GM23338 (cell line): ENCODE measurements around the gene XG. TPM values are rescaled to one million over a fixed set of nuclear protein-coding genes. Genes with fewer than 3 reads are reported as not detected.

ENCODE experiments used
- ATAC-seq: fragments of 200-7000 bp; cut with Tn5 transposase; 3 replicates; pipeline ENCODE4 v1.9.1; 2020
- DNase-seq: peaks from one replicate; pipeline ENCODE4 v3.0.0-alpha.2; 2015; ENCODE audit warnings: low spot score
- H2AFZ ChIP-seq: fragments of 200-600 bp; sonication (generic); 2 replicates; pipeline ENCODE4 v1.8.0; 2016; ENCODE audit warnings: antibody characterized with exemption, mild to moderate bottlenecking, moderate library complexity
- H3F3A ChIP-seq: fragments of 200-600 bp; sonication (generic); replicated peaks from 2 replicates; pipeline ENCODE4 v1.8.0; 2017; ENCODE audit warnings: antibody characterized with exemption, mixed run types, low read depth
- H3K27ac ChIP-seq: fragments of 200-600 bp; sonication (generic); 2 replicates; pipeline ENCODE4 v1.6.1; 2016; ENCODE audit warnings: low read depth
- H3K27me3 ChIP-seq: fragments of 200-600 bp; sonication (generic); 2 replicates; pipeline ENCODE4 v1.8.0; 2016; ENCODE audit warnings: mild to moderate bottlenecking, mixed run types, moderate library complexity; ENCODE audit not compliant: insufficient read depth
- H3K36me3 ChIP-seq: fragments of 200-600 bp; sonication (generic); 2 replicates; pipeline ENCODE4 v1.8.0; 2016; ENCODE audit warnings: mild to moderate bottlenecking; ENCODE audit not compliant: insufficient read depth
- H3K4me1 ChIP-seq: fragments of 200-600 bp; sonication (generic); 2 replicates; pipeline ENCODE4 v1.8.0; 2016; ENCODE audit warnings: mild to moderate bottlenecking, moderate library complexity; ENCODE audit not compliant: insufficient read depth
- H3K4me2 ChIP-seq: fragments of 200-600 bp; sonication (generic); 2 replicates; pipeline ENCODE4 v1.7.1; 2017; ENCODE audit warnings: mixed run types
- H3K4me3 ChIP-seq: fragments of 200-600 bp; sonication (generic); 2 replicates; pipeline ENCODE4 v1.6.1; 2016; ENCODE audit warnings: mixed run types
- H3K79me2 ChIP-seq: fragments of 200-600 bp; sonication (generic); replicated peaks from 2 replicates; pipeline ENCODE4 v1.8.0; 2017; ENCODE audit warnings: mild to moderate bottlenecking; ENCODE audit not compliant: insufficient read depth
- H3K9me2 ChIP-seq: fragments of 200-600 bp; sonication (generic); 2 replicates; pipeline ENCODE4 v1.8.0; 2017; ENCODE audit not compliant: insufficient read depth
- H4K20me1 ChIP-seq: fragments of 200-600 bp; sonication (generic); replicated peaks from 2 replicates; pipeline ENCODE4 v1.8.0; 2017; ENCODE audit warnings: mild to moderate bottlenecking; ENCODE audit not compliant: insufficient read depth
- H3K27ac Mint-ChIP-seq: 2 replicates; pipeline ENCODE4 v1.8.0; 2020; ENCODE audit warnings: inconsistent platforms, mild to moderate bottlenecking, moderate library complexity, mixed read lengths
- H3K27me3 Mint-ChIP-seq: 3 replicates; pipeline ENCODE4 v1.8.0; 2022; ENCODE audit warnings: low read depth, mild to moderate bottlenecking, moderate library complexity, mixed read lengths, inconsistent platforms; ENCODE audit not compliant: insufficient read depth, poor library complexity
- H3K36me3 Mint-ChIP-seq: 3 replicates; pipeline ENCODE4 v1.8.0; 2021; ENCODE audit warnings: low read depth, mild to moderate bottlenecking, inconsistent platforms, moderate library complexity, mixed read lengths
- H3K4me1 Mint-ChIP-seq: 3 replicates; pipeline ENCODE4 v1.8.0; 2020; ENCODE audit warnings: mild to moderate bottlenecking, inconsistent platforms, mixed read lengths
- H3K4me3 Mint-ChIP-seq: 3 replicates; pipeline ENCODE4 v1.8.0; 2021; ENCODE audit warnings: moderate library complexity, mild to moderate bottlenecking, inconsistent platforms, mixed read lengths
- H3K9me3 Mint-ChIP-seq: 3 replicates; pipeline ENCODE4 v1.8.0; 2020; ENCODE audit warnings: moderate library complexity, mild to moderate bottlenecking, inconsistent platforms, mixed read lengths
- CREB1 ChIP-seq: fragments of 250-450 bp; sonication (Bioruptor Pico); IDR thresholded peaks from 2 replicates; pipeline ENCODE4 v1.5.0; 2020; ENCODE audit warnings: low read depth, mild to moderate bottlenecking, moderate library complexity
- EZH2 ChIP-seq: fragments of 200-600 bp; sonication (generic); IDR thresholded peaks from one replicate; pipeline ENCODE4 v1.8.0; 2017; ENCODE audit warnings: antibody characterized with exemption, mild to moderate bottlenecking, low read depth; ENCODE audit not compliant: unreplicated experiment
- EZH2phosphoT487 ChIP-seq: fragments of 200-600 bp; sonication (generic); IDR thresholded peaks from one replicate; pipeline ENCODE4 v1.8.1; 2018; ENCODE audit warnings: antibody characterized with exemption; ENCODE audit not compliant: unreplicated experiment
- JUNB ChIP-seq: IDR thresholded peaks from one replicate; pipeline ENCODE4 v1.6.1; 2016; ENCODE audit warnings: antibody characterized with exemption; ENCODE audit not compliant: unreplicated experiment
- NANOG ChIP-seq: IDR thresholded peaks from 2 replicates; pipeline ENCODE4 v1.6.1; 2016; ENCODE audit warnings: antibody characterized with exemption, borderline replicate concordance
- STAT1 ChIP-seq: IDR thresholded peaks from one replicate; pipeline ENCODE4 v1.6.1; 2016; ENCODE audit warnings: antibody characterized with exemption; ENCODE audit not compliant: unreplicated experiment
- ZNF331 ChIP-seq: fragments of 250-450 bp; sonication (Bioruptor Pico); IDR thresholded peaks from 2 replicates; pipeline ENCODE4 v1.5.0; 2020; ENCODE audit warnings: low read depth, mild to moderate bottlenecking, moderate library complexity
- ZNF462 ChIP-seq: fragments of 250-450 bp; sonication (Bioruptor Pico); IDR thresholded peaks from 2 replicates; pipeline ENCODE4 v1.5.0; 2020; ENCODE audit warnings: mild to moderate bottlenecking, moderate library complexity
- polyA plus RNA-seq: library from polyadenylated mRNA; unstranded; fragments of >200 nt; fragmentation: Nextera tagmentation; extraction: Ambion mirVana; gene quantifications from 2 replicates; pipeline ENCODE4 v1.2.1, GENCODE V29; 2016
- total RNA-seq: library from RNA; depleted of rRNA; stranded (reverse); fragments of >200 nt; shearing (Covaris generic); gene quantifications from 2 replicates; pipeline ENCODE4 v1.2.3, GENCODE V29; 2014
- TF ChIP-seq, protein P1 (sequence below), 2 experiments: fragments of 200-600 bp in 1 of 2; sonication (generic) in 1 of 2; conservative IDR thresholded peaks; 2 replicates each; pipeline versions ENCODE4 v1.5.1 to v1.6.1; 2016 to 2017; ENCODE audit warnings: antibody characterized with exemption in 2 of 2, low read depth in 2 of 2, mild to moderate bottlenecking in 2 of 2, moderate library complexity in 1 of 2
- TF ChIP-seq, protein P2 (sequence below): IDR thresholded peaks from one replicate; pipeline ENCODE4 v1.6.1; 2018; ENCODE audit warnings: antibody characterized with exemption; ENCODE audit not compliant: unreplicated experiment

The XG gene
- total and polyA plus RNA-seq, 2 experiments from 2014 or later: 0.28 to 0.60 TPM

DNA sequence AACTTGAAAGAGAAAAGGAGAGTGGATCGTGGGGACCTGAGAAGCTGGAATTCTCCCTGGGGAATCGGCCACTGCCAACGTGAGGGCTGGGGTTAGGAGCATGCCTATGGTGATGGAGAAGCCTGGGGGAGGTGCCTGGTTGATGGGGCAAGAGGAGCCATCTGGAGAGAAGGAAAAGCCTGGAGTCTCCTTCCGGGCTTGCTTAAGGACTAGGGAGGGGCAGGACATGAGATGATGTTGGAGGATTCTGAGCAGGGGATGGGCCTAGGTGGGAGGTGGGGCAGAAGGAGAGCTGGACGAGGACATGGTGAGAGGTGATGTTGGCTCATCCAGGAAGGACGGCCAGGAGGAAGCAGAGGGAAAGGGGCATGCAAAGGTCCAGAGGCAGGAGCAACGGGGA is 41.9 kb downstream of the XG start (continued):
- TF ChIP-seq, protein P1, sequence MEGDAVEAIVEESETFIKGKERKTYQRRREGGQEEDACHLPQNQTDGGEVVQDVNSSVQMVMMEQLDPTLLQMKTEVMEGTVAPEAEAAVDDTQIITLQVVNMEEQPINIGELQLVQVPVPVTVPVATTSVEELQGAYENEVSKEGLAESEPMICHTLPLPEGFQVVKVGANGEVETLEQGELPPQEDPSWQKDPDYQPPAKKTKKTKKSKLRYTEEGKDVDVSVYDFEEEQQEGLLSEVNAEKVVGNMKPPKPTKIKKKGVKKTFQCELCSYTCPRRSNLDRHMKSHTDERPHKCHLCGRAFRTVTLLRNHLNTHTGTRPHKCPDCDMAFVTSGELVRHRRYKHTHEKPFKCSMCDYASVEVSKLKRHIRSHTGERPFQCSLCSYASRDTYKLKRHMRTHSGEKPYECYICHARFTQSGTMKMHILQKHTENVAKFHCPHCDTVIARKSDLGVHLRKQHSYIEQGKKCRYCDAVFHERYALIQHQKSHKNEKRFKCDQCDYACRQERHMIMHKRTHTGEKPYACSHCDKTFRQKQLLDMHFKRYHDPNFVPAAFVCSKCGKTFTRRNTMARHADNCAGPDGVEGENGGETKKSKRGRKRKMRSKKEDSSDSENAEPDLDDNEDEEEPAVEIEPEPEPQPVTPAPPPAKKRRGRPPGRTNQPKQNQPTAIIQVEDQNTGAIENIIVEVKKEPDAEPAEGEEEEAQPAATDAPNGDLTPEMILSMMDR (conservative IDR thresholded peaks at IDR 0.05; ENCODE audit: low read depth in 2 of 2): no peak
- TF ChIP-seq CREB1: no peak
- no peak for TF ChIP-seq STAT1
- TF ChIP-seq ZNF462 (CRISPR knock-in tag): no peak
- TF ChIP-seq ZNF331 (CRISPR knock-in tag): no peak
- TF ChIP-seq EZH2: no peak

DNA sequence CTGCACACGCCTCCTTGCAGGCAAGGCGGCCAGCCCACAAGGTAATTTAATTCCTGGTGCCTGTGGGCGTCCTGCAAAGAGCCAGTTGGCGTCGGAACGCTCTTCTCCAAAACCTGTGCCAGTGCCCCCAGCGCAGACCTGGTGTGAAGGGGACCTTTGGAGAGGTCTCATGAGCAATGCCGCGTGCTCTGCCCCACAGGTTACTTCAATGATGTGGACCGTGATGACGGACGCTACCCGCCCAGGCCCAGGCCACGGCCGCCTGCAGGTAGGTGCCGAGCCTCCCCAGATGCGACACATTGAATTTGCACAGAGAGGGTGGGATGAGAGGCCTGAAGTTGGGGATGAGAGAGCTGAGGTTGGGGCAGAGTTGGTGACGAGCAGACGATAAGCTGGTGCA is 42.5 kb downstream of the XG start:
- H3K4me1 Mint-ChIP-seq: peaks cover 33% of the 10 kb centered on the region
- H3K27me3 Mint-ChIP-seq: peaks cover 7% of the 10 kb centered on the region
- Histone ChIP-seq H2AFZ (no peak overlapping the region), H3K4me1 (peaks cover 6% of the 10 kb centered on the region), H3K79me2 (no peaks in the 10 kb centered on the region; the same call in 1 of the 2 replicates), H3K9me2 (no peaks in the 10 kb centered on the region), H3K4me2 (no peak overlapping the region), H4K20me1 (no peaks in the 10 kb centered on the region), H3K36me3 (no peaks in the 10 kb centered on the region), H3K4me3 (no peak overlapping the region), H3F3A (no peaks in the 10 kb centered on the region), H3K27me3 (no peaks in the 10 kb centered on the region), H3K27ac (no peak overlapping the region)
- H3K27ac Mint-ChIP-seq: peak overlapping the region; percentile 59; the same call in 1 of the 2 replicates
- no peak for ATAC-seq
- no peak for DNase-seq
- H3K4me3 Mint-ChIP-seq: no peak overlapping the region
- H3K36me3 Mint-ChIP-seq: no peaks in the 10 kb centered on the region; the same call in 2 of the 3 replicates
- TF ChIP-seq, protein P1 (conservative IDR thresholded peaks at IDR 0.05; ENCODE audit: low read depth in 2 of 2): no peak
- no peak for TF ChIP-seq EZH2phosphoT487
- no peak for TF ChIP-seq NANOG
- no peak for TF ChIP-seq STAT1
- no peak for TF ChIP-seq JUNB
- TF ChIP-seq, protein P2, sequence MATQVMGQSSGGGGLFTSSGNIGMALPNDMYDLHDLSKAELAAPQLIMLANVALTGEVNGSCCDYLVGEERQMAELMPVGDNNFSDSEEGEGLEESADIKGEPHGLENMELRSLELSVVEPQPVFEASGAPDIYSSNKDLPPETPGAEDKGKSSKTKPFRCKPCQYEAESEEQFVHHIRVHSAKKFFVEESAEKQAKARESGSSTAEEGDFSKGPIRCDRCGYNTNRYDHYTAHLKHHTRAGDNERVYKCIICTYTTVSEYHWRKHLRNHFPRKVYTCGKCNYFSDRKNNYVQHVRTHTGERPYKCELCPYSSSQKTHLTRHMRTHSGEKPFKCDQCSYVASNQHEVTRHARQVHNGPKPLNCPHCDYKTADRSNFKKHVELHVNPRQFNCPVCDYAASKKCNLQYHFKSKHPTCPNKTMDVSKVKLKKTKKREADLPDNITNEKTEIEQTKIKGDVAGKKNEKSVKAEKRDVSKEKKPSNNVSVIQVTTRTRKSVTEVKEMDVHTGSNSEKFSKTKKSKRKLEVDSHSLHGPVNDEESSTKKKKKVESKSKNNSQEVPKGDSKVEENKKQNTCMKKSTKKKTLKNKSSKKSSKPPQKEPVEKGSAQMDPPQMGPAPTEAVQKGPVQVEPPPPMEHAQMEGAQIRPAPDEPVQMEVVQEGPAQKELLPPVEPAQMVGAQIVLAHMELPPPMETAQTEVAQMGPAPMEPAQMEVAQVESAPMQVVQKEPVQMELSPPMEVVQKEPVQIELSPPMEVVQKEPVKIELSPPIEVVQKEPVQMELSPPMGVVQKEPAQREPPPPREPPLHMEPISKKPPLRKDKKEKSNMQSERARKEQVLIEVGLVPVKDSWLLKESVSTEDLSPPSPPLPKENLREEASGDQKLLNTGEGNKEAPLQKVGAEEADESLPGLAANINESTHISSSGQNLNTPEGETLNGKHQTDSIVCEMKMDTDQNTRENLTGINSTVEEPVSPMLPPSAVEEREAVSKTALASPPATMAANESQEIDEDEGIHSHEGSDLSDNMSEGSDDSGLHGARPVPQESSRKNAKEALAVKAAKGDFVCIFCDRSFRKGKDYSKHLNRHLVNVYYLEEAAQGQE: no peak
- no peak for TF ChIP-seq ZNF331 (CRISPR knock-in tag)
- no peak for TF ChIP-seq EZH2
- no peak for TF ChIP-seq CREB1
- H3K9me3 Mint-ChIP-seq: no peaks in the 10 kb centered on the region; the same call in 2 of the 3 replicates
